T follicular helper cell (primary cell): ENCODE measurements around the gene LRRTM4.

ENCODE experiments used
- DNase-seq: peaks from one replicate; pipeline ENCODE4 v3.0.0-alpha.2; 2020; ENCODE audit warnings: low read depth
- total RNA-seq, 2 experiments: gene quantifications; one replicate each; lab custom pipeline; 2026; lab: John Stamatoyannopoulos, UW

LRRTM4 gene
- 0 reads per million in 2 experiments for total RNA-seq

DNA sequence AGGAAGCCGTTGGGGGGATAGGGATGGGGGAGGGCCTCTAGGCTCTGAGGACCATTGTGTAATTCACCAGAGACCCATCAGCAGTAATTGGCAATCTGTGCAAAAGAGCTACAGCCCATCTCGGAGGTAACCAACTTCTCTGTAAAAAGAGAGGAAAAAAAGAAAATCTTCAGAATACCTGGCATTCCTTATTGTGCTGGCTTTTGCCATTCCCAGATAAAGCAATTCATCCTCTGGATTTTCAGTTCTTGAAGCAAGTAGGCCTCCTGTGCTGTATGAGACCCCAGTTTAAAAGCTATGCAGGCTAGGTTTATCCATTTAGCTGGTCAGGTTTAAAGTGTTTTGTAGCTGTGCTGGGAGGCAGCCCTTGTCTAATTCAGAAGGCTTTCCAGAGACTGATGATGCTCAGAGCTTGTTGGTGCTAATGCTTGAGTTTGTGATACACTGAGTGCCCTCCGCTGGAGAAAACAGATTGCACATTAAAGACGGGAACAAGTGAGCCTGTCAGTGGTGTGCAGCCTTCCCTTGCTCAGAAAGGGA is at the start of gene LRRTM4:
TSS of gene LRRTM4 (minus strand) at position 446 of the 540 bp plus-strand sequence.
- no peak for DNase-seq

DNA sequence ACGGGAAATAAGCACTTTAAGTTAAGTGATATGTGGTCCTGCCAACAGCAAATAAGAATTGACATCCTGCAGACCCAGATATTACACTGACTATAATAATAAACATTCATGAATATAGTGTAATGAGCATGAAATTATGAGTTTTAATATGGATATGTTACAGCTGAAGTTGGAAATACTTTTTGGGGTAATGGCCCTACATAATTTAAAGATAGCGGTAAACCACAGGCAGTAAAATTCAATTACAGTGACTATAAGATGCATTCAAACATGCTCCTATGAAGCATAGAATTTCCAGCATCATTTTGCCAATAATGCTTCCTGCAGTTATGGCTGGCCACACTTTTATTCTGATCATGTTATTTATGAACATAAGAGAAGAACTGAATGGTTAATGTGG is 49.4 kb upstream of the LRRTM4 start:
- DNase-seq = no peak

- DNase-seq = no peak
Observed at GRCh38 chr2:77567723-77568122, 45.5 kb upstream of the LRRTM4 start.

DNA sequence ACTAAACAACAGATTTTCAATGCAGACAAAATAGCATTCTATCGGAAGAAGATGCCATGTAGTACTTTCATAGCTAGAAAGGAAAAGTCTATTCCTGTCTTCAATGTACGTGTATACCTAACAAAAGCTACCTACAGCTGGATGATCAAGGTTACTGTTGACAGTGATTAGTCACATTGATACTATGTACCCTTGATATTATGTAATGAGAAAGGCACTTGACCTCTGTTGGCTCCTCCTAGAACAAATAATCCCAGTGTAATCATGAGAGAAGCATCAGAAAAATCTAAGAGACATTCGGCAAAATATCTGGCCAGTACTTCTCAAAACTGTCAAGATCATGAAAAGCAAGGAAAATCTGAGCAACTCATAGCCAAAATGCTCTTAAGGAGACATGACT is 44.4 kb upstream of the LRRTM4 start:
- DNase-seq = no peak

GRCh38 chr2:77566131-77566530 is 44.0 kb upstream of the LRRTM4 start:
- DNase-seq = no peak

DNA sequence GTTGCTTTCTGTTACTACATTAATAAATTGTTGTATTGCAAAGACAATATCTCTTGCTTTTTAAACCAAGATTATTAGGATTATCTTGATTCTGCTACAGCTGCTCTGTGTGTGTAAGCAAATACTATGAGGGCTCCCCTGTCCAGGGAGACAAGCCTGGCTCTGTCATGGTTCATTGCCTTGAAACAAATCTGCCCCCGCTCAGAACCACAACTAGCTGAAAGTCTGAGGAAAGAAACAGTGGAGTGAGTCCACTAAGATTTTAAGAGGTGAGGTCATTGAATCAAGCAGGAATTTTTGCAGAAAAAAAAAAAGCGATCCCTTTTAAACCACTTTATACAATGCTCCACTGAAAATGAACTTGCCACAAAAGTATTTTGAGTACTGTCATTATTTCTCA is 30.8 kb upstream of the LRRTM4 start:
- DNase-seq = no peak

GRCh38 chr2:77538031-77538430 is 15.9 kb upstream of the LRRTM4 start:
- no peak for DNase-seq

GRCh38 chr2:77522888-77523287 is 712 bp upstream of the LRRTM4 start:
- no peak for DNase-seq

DNA sequence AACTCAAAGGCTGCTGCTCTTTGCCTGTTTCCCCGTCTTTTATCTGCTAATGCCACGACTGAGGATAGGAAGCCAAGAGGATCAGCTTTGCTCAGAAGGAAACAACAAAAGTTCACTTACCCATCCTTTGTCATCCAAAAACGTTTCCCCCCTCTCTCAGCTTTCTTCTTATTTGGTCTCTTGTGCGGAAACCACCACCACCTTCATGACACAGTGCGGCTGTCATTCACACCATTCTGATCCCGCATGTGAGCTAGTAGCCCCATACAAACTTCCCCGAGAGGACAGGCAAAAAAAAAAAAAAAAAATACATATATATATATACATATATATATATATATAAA is 656 bp downstream of the LRRTM4 start:
- no peak for DNase-seq

DNA sequence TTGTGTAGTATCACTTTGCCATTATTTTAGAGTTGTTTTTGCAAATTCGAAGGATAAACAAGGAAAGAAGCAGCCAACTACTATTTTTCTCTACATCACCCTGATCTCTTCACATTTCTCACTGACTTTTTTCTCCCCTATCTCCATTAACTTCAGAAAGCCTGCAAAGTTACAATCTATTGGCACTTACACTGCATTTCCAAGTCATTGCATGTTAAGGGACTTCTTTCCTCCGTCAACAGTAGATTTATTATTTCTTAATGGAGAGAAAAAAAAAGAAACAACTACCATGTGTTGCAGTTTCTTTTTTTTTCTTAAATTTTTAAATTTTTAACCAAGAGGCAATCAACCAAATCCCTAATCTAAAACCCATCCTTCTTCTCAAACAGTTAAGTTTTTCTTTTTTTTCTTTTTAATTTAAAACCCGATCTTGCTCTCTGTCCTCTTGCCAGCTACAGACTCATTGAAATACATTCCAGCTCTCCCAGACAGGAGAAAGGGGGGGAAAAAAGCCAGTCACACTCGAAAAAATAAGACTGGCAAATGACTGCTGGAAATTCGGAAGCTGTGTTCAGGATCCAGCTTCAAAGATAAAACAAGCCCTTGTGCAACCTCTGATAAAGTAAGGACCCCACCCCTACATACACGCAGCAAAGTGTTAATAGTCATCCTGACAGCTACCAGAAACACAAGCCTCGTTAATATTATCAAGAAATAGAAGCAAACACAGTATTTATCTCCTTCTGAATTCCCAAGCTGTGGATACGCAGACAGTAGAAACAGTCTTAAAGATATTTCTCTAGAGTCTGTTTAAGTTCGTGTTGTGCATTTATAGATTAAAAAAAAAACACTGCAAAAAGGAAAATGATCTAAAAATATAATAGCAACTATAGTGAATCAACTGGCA is 1.3 kb downstream of the LRRTM4 start:
- DNase-seq = no peak

DNA sequence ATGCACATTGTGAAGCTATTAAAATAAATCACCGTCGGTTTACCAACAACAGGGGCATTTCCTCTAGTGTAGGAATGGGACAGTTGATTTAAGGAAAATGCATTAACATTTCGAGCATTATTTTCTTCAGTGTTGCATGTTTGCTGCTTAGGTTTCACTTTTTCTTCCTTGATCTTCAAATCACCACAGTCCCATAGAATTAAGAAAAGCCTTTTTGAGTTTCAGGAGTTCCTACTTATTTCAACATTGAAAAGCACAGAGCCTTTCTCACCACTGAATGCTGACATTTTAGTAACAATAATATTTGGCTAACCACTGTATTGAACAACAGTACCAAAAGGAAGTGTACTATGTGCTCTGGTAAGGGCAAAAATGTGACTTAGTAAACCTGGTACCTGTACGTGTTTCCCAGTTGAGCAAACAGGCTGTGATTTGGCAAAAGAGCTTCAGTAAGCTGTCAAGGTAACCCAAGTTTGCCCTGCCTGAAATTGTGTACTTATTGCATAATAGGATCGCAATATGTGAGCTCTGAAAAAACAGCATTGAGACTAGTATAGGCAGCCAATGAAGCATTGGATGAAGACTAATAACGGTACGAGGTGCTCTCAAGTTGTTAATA is 2.2 kb downstream of the LRRTM4 start:
- no peak for DNase-seq

DNA sequence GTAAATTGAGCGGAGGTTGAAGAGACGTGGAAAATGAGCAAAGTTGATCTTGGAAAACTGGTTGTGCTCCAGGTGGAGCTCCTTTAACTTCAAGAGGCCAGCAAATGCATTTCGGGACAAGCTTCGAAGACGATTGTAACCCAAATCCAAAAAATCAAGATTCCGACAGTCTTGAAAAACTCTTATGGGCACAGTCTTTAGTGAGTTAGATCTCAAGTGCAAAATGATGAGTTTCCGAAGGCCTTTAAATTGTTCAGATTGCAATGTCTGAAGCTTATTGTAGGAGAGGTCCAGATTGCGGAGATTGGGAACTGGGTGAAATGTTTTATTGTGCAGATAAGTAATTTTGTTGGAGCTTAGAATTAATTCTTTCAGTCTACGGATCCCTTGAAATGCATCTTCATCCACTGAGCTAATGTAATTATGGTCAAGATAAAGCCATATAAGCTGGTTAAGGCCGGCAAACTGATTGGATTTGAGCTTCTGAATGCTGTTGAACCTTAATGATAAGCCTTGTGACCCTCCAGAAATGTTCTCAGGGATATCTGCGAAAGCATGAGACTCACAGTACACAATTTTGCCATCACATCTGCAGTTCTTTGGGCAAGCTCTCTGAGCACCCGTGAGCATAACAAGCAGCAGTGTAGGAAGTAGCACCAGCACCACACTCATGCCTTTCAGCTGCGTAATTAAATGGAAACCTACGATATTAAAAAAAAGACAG is 2.9 kb downstream of the LRRTM4 start:
- DNase-seq = no peak

GRCh38 chr2:77518311-77518710 is 3.9 kb downstream of the LRRTM4 start:
- no peak for DNase-seq

DNA sequence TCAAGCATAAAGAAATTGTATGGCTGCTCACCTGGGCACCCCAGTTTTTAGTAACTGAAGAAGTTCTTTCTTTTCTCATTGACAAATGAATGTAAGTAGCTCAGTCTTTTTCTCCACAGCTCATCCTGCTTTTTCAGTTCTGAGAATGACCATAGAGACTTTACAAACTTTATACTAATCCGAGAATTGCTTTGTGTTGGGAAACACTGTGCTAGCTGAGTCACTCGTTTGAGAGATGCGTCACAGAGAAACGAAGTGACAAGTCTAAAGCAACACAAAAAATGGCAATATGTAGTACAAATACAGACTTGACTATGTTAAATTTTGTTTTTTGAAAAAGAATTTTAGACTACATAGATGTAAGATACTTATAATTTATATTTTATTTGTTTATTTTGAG is 9.0 kb downstream of the LRRTM4 start:
- DNase-seq = no peak

GRCh38 chr2:77512507-77512906 is 9.7 kb downstream of the LRRTM4 start:
- no peak for DNase-seq

- DNase-seq = no peak
Observed at GRCh38 chr2:77508511-77508910, 13.7 kb downstream of the LRRTM4 start.

GRCh38 chr2:77507657-77508056 is 14.5 kb downstream of the LRRTM4 start:
- DNase-seq = no peak

GRCh38 chr2:77488141-77488540 is 34.0 kb downstream of the LRRTM4 start:
- no peak for DNase-seq

DNA sequence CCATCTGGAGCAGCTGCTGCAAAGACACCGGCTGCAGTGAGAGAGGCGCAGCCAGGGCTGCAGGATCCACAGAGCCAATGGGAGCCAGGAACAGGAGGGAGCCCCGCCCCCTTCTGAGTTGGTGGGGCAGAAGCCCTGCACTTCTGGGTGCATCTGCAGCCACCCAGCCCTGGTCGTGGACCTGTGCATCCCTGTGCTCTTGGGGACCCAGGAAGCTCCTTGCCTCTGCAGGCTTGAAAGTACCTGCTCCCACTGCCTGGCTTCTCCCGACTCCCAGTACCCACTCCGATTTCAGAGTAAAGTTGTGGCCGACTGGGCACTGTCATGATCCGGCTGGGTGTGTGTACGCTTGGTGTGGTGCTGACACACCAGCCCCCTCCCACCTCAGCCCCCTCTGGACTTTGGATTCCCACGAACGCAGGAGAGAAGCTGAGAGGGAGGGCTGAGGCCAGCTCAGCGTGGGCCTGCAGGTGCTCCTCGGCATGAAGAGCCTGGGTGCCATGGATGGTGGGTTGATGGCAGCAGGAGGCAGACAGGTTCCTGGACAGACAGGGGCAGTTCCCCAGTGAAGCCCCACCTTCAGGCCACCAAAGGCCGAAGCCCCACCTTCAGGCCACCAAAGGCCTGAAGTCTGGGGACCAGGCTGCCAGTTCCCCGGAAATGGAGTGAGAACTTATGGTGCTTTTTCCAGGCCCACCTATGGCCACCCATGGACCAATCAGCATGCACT is 34.9 kb downstream of the LRRTM4 start:
- no peak for DNase-seq

GRCh38 chr2:77484026-77484425 is 38.1 kb downstream of the LRRTM4 start:
- no peak for DNase-seq

DNA sequence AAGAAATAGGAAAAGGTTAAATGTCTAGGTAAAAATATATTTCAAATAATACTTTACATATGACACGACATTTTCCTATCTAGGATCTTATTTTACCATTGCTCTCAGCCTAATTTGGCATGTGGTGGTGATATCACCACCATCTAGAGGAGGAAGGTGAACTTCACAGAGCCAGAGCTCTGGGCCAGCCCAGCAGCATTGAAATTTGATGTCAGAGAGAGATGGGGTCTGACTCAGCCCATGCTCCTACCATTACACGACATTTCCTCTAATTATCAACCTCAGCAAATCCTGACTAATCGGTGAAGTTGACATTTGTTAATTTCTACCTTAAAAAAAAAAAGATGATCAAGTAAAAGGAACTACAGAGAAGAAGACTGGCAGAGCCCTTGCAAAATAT is 42.3 kb downstream of the LRRTM4 start:
- no peak for DNase-seq

- DNase-seq = no peak
Observed at GRCh38 chr2:77479395-77479794, 42.8 kb downstream of the LRRTM4 start.
